Measurements from ENCODE around the gene LEKR1.
"Not testable (repeated sequence)": the region's sequence is repeated elsewhere in the genome, so short reads cannot be mapped to it uniquely, and the experiment has no call there.

Gene LEKR1

GRCh38 chr3:156838035-156838434 is 11.9 kb downstream of the LEKR1 start:
- no peak for DNase-seq

DNA sequence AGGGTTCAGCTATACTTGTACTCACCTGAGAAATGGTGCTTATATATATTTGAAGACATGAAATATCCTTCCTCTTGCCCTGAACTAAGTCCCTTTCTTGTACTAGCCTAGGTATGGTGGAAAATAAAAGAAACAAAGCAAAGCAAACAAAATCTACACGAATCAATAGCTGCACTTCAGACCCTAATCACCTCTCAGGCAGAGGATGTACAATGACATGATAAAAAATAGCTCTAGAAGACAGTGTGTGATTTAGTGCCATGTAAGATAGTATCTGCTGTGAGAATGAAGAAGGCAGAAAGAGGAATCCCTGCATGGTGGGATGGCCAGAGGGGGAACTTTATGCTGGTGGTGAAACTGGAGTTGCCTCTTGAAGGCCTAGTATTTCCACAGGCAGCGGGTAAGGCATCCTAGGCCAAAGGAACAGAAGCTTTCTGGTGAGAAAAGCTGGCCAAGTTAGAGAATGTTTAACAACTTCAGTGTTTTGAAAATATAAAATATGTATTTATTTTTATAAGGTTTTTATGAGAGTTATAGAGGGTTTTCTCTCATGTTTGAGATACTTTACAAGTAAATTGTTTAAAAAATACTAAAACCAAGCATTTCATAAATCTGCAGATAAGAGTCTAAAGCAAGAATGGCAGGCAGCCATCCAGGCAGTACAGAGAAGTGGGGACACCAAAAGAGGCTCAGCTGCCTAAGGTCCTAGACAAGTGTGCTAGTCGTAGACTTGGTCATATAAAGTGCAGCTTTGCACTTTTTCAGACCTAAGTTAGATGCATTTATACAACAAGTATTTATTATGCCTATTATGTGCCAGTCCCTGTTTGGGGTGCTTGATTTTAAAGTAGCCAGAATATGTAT is 14.9 kb downstream of the LEKR1 start:
- no peak for DNase-seq

GRCh38 chr3:156843071-156843808 is 17.1 kb downstream of the LEKR1 start:
- DNase-seq, result no peak

- no peak for DNase-seq
Observed at GRCh38 chr3:156847752-156848448, 21.7 kb downstream of the LEKR1 start.

DNA sequence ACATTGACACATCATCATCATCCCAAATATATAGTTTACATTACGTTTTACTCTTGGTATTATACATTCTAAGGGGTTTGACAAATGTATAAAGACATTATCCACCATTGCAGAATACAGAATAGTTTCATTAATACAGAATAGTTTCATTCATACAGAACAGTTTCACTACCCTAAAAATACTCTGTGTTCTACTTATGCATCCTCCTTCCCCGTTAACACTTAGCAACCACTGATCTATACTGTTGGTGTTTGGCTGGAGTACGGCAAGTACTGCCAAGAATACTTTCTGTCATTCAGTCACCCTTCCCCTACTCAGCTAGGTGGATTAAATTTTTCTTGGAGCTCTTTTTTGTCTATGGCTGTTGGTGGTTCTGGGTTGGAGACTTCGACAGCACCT is 33.4 kb downstream of the LEKR1 start:
- DNase-seq, result no peak

- no peak for DNase-seq
Observed at GRCh38 chr3:156860873-156861272, 34.7 kb downstream of the LEKR1 start.

- no peak for DNase-seq
Observed at GRCh38 chr3:156862338-156862737, 36.2 kb downstream of the LEKR1 start.

- DNase-seq, result peak; percentile 19
Observed at GRCh38 chr3:156865732-156866131, 39.6 kb downstream of the LEKR1 start.

GRCh38 chr3:156867174-156867573 is 41.0 kb downstream of the LEKR1 start:
- no peak for DNase-seq

GRCh38 chr3:156867920-156868319 is 41.8 kb downstream of the LEKR1 start:
- DNase-seq, result no peak

DNA sequence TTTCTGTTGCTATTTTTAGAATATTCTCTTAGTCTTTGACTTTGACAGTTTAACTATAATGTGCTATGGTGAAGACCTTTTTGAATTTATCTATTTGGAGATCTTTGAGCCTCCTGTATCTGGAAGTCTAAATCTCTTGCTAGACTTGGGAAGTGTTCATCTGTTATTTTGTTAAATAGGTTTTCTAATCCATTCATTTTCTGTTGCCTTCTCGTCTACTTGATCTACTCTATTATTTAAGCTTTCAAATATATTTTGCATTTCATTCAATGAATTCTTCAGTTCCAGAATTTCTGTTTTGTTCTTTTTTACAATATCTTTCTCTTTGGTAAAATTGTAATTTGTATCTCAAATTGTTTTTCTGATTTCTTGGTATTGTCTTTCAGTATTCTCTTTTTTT is 47.8 kb downstream of the LEKR1 start:
- no peak for DNase-seq

DNA sequence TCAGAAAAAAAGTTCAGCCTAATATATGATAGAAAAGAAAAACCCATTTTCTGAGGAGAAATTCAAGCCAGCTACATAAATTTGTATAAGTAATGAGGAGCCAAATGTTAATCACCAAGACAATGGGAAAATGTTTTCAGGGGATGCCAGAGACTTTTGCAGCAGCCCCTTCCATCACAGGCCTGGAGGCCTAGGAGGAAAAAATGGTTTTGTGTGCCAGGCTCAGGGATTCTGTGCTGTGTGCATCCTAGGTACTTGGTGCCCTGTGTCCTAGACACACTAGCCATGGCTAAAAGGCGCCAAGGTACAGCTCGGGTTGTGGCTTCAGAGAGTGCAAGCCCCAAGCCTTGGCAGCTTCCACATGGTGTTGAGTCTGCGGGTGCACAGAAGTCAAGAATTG is 53.3 kb downstream of the LEKR1 start:
- DNase-seq, result not testable (repeated sequence)

DNA sequence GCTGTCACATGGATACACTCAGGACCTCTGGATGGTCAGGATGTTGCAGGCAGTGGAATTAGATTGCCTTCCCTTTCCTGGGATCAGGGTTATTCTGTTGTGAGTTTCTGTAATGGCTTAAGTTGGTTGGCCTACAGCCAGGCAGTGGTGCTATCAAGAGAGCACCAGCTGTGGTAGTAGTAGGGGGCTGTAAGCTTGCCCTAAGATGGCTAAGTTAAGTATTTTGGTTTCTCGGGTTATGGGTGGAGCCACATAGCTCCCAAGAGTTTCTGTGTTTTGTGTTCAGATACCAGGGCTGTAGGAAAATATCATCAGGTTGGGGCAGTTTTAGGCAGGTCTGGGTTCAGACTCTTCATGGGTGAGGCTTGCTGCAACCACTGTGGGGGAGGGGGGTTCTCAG is 59.6 kb downstream of the LEKR1 start:
- no peak for DNase-seq

- no peak for DNase-seq
Observed at GRCh38 chr3:156888176-156888575, 62.0 kb downstream of the LEKR1 start.

DNA sequence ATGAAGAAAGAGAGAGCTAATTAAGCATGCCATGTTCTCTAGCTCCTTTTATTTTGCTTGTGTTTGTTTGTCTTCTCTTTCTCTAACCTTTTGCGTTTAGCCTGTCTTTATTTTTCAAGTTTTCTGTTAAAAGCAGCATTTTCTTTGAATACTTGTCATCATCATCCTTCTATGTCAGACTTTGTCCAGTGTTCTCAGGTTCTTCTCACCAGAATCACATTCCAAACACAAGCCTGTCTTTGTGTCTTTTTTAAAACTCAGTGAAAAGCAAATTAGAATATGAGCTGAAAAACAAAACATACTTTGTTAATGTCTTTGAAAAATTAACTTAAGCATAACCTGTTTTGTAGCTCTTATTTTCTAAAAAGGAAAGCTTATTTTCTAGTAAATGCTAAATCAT is 62.4 kb downstream of the LEKR1 start:
- no peak for DNase-seq

- peak; percentile 73 for DNase-seq
Observed at GRCh38 chr3:156892701-156893100, 66.5 kb downstream of the LEKR1 start.

GRCh38 chr3:156895374-156895773 is 69.2 kb downstream of the LEKR1 start:
- DNase-seq, result not testable (repeated sequence)

GRCh38 chr3:156897851-156898250 is 71.7 kb downstream of the LEKR1 start:
- not testable (repeated sequence) for DNase-seq

DNA sequence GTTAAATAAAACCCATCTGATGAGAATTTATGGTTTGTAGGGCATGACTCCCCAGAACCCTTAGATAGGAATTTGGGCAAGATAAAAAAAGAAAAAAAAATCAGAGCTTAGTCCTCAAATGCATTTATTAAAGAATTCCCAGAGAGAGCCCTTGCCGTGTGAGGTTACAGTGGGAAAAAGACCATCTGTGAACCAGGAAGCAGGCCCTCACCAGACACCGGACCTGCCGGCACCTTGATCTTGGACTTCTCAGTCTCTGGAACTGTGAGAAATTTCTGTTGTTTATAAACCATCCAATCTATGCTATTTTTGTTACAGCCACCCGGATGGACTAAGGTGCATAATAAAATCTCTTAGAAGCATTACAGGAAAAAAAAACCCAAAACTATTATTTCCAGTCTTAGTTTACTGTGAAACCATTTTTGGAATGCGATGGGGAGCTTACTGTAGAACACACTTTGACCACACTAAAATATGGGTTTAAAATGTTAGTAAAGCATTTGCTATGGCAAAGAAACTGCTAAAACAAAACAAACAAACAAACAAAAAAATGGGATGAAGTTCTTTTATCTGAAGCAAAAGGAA is 72.2 kb downstream of the LEKR1 start:
- DNase-seq, result no peak

DNA sequence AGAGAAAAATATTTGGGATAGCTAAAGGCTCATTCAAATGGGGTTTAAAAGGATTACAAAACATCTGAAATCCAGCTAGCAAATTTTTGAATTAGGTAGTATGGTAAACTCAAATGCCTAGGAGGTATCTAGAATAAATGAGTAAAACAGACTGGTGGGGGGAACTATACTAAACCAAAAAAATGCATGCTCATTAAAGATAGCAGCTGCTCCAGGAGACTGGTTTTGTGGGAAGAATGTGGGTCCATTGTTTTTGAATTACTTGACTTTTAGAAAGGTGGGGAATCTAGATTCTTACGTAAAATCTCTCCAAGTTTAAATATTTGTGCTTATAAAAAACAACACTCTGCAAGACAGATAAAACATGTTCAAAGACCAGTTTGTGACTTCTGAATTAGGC is 73.8 kb downstream of the LEKR1 start:
- DNase-seq, result peak; percentile 16

DNA sequence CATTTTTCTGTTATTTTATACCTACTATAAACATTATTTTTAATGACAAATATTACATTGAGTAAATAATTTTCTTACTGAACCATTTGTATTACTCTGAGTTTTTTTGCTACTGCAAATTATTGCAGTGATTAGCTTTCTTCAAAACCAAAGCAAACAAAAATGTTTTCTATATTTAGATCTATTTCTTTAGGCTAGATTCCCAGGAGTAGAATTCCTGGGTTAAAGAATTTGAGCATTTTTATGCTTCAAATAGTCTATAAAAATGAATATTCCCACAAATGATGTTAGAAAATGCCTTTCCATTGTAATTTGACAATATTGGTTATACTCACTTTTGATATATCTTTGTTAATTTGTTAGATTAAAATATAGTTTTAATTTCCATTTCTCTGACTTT is 76.8 kb downstream of the LEKR1 start:
- DNase-seq, result peak; percentile 12

DNA sequence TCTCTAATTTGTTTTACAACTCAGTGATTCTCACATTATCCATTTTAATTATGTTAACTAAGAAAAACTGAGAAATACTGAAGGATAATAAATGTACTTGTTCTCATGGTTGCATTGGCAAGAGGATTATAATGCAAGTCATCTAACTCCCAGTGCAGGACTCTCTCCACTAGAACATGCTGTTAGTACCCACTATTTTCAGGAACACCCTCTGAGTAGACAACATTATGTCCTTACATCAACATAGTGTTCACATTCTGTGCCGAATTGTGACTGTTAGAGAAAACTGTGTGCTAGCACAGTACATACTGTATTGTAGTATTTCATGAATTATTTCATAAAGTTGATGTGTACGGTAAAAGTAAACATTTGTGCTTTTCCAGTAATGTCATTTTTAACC is 80.1 kb downstream of the LEKR1 start:
- no peak for DNase-seq

- DNase-seq, result no peak
Observed at GRCh38 chr3:156908398-156908797, 82.2 kb downstream of the LEKR1 start.
